GM12873 (cell line): ENCODE measurements around the gene ALDH18A1.

Experiments
- CTCF ChIP-seq: IDR thresholded peaks from 2 replicates; pipeline ENCODE4 v1.5.1; 2012; ENCODE audit warnings: low read depth, mild to moderate bottlenecking, moderate library complexity, low read length, control low read depth; ENCODE audit not compliant: insufficient read depth; ENCODE audit errors: missing control alignments

The ALDH18A1 gene

GRCh38 chr10:95579835-95580535, 76.5 kb downstream of the ALDH18A1 start:
- no peak for TF ChIP-seq CTCF

GRCh38 chr10:95579292-95579691, 77.2 kb downstream of the ALDH18A1 start:
- no peak for TF ChIP-seq CTCF

- no peak for TF ChIP-seq CTCF
Observed at GRCh38 chr10:95578619-95579018, 77.9 kb downstream of the ALDH18A1 start.

GRCh38 chr10:95574649-95575365, 81.7 kb downstream of the ALDH18A1 start:
- TF ChIP-seq CTCF: no peak

GRCh38 chr10:95573964-95574604, 82.4 kb downstream of the ALDH18A1 start:
- no peak for TF ChIP-seq CTCF

GRCh38 chr10:95573527-95573926, 83.0 kb downstream of the ALDH18A1 start:
- TF ChIP-seq CTCF: no peak

GRCh38 chr10:95572131-95572820, 84.2 kb downstream of the ALDH18A1 start:
- TF ChIP-seq CTCF: no peak
